Mammary epithelial cell (primary cell): ENCODE data around the gene TRMT10B.

Experiments used
- EZH2 ChIP-seq: IDR thresholded peaks from 2 replicates; pipeline ENCODE4 v1.6.1; 2012; ENCODE audit warnings: low read length, inconsistent platforms, borderline replicate concordance
- TF ChIP-seq, protein P1 (sequence below), 2 donors: IDR thresholded peaks in 1 of 2; conservative IDR thresholded peaks in 1 of 2; 2 replicates each; pipeline ENCODE4 v1.5.1; 2011 to 2012; ENCODE audit warnings: inconsistent platforms in 2 of 2, low read length in 2 of 2, mild to moderate bottlenecking in 2 of 2, control low read depth in 1 of 2, low read depth in 1 of 2; ENCODE audit not compliant: insufficient read depth in 1 of 2; ENCODE audit errors: extremely low read depth in 1 of 2

DNA sequence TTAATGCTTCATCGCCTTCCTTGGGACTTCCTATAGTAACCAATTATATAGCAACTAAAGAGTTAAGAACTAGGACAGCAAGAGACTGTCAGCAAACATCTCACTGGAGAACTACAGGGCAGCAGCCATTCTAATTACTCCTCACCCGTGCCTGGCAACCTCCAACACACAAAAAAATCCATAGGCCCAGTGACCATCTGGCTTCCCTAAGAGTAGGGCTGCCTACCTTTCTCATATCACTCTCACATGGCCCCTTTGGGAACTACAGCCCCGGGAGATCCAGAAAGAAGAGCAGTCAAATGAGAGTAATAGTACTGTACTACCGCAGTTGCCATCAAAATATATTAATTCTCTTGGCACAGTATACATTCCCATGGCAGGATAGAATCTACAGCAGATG lies 52.7 kb downstream of the TRMT10B start:
- TF ChIP-seq, protein P1, sequence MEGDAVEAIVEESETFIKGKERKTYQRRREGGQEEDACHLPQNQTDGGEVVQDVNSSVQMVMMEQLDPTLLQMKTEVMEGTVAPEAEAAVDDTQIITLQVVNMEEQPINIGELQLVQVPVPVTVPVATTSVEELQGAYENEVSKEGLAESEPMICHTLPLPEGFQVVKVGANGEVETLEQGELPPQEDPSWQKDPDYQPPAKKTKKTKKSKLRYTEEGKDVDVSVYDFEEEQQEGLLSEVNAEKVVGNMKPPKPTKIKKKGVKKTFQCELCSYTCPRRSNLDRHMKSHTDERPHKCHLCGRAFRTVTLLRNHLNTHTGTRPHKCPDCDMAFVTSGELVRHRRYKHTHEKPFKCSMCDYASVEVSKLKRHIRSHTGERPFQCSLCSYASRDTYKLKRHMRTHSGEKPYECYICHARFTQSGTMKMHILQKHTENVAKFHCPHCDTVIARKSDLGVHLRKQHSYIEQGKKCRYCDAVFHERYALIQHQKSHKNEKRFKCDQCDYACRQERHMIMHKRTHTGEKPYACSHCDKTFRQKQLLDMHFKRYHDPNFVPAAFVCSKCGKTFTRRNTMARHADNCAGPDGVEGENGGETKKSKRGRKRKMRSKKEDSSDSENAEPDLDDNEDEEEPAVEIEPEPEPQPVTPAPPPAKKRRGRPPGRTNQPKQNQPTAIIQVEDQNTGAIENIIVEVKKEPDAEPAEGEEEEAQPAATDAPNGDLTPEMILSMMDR (conservative IDR thresholded peaks at IDR 0.05 in 1 of 2, IDR thresholded peaks at IDR 0.05 in 1 of 2; ENCODE audit: extremely low read depth in 1 of 2, insufficient read depth in 1 of 2, low read depth in 1 of 2, low read length in 2 of 2): no peak
- no peak for TF ChIP-seq EZH2
